CD14-positive monocyte (primary cell): ENCODE measurements around the gene GAS7. TPM values are rescaled to one million over a fixed set of nuclear protein-coding genes. Genes with fewer than 3 reads are reported as not detected.

Source experiments
- DNase-seq, 3 donors: peaks; one replicate each; pipeline ENCODE4 v3.0.0-alpha.2; 2011 to 2022
- H2AFZ ChIP-seq: 2 replicates; pipeline ENCODE4 v1.6.0; 2012; ENCODE audit warnings: mild to moderate bottlenecking, low read depth, low read length, inconsistent platforms; ENCODE audit not compliant: insufficient read depth, poor library complexity, severe bottlenecking
- H3K27ac ChIP-seq, 2 donors: 1 replicate in 1 of 2; 2 replicates in 1 of 2; pipeline ENCODE4 v1.5.1; 2012 to 2013; ENCODE audit warnings: low read length in 2 of 2, control low read depth in 1 of 2, inconsistent platforms in 1 of 2, low read depth in 1 of 2, mild to moderate bottlenecking in 1 of 2
- H3K27me3 ChIP-seq, 2 donors: one replicate each; pipeline versions ENCODE4 v1.6.0 to v1.6.1; 2011 to 2013; ENCODE audit warnings: low read length in 2 of 2; ENCODE audit not compliant: control insufficient read depth in 2 of 2, insufficient read depth in 2 of 2
- H3K36me3 ChIP-seq, 2 donors: replicated peaks in 1 of 2; 1 replicate in 1 of 2; 2 replicates in 1 of 2; pipeline versions ENCODE4 v1.5.1 to v1.6.1; 2012 to 2013; ENCODE audit warnings: low read length in 2 of 2, control low read depth in 1 of 2, inconsistent platforms in 1 of 2, mild to moderate bottlenecking in 1 of 2; ENCODE audit not compliant: insufficient read depth in 2 of 2, control insufficient read depth in 1 of 2
- H3K4me1 ChIP-seq, 2 donors: 1 replicate in 1 of 2; 2 replicates in 1 of 2; pipeline versions ENCODE4 v1.5.1 to v1.6.1; 2012 to 2013; ENCODE audit warnings: low read length in 2 of 2, control low read depth in 1 of 2, inconsistent platforms in 1 of 2, mild to moderate bottlenecking in 1 of 2, moderate library complexity in 1 of 2; ENCODE audit not compliant: insufficient read depth in 2 of 2, control insufficient read depth in 1 of 2
- H3K4me2 ChIP-seq: replicated peaks from 2 replicates; pipeline ENCODE3; 2012; ENCODE audit warnings: low read length, moderate library complexity, mild to moderate bottlenecking; ENCODE audit not compliant: poor library complexity, severe bottlenecking; ENCODE audit errors: extremely low read depth
- H3K4me3 ChIP-seq, 3 experiments: fragments of 200-600 bp in 1 of 3; sonication (generic) in 1 of 3; replicated peaks in 1 of 3; 1 replicate in 2 of 3; 2 replicates in 1 of 3; pipeline ENCODE4 v1.5.1; 2011 to 2013; ENCODE audit warnings: low read length in 3 of 3, mild to moderate bottlenecking in 3 of 3, control low read depth in 2 of 3, low read depth in 2 of 3, inconsistent platforms in 1 of 3, moderate library complexity in 1 of 3
- H3K79me2 ChIP-seq: 2 replicates; pipeline ENCODE4 v1.6.0; 2012; ENCODE audit warnings: mild to moderate bottlenecking, control low read depth, inconsistent platforms, low read length, moderate library complexity; ENCODE audit not compliant: insufficient read depth
- H3K9ac ChIP-seq: 2 replicates; pipeline ENCODE4 v1.6.0; 2017; ENCODE audit warnings: low read length, mild to moderate bottlenecking; ENCODE audit not compliant: insufficient read depth, poor library complexity, severe bottlenecking
- H3K9me3 ChIP-seq, 2 donors: replicated peaks in 1 of 2; 1 replicate in 1 of 2; 2 replicates in 1 of 2; pipeline versions ENCODE4 v1.5.1 to v1.6.1; 2012 to 2013; ENCODE audit warnings: low read length in 2 of 2, control low read depth in 1 of 2; ENCODE audit not compliant: control insufficient read depth in 1 of 2, insufficient read depth in 1 of 2
- H4K20me1 ChIP-seq: 2 replicates; pipeline ENCODE4 v1.6.0; 2012; ENCODE audit warnings: mild to moderate bottlenecking, low read length, control low read depth, moderate library complexity; ENCODE audit not compliant: insufficient read depth
- H3K27ac Mint-ChIP-seq, 7 donors: one replicate each; pipeline ENCODE4 v1.8.0; 2020; ENCODE audit warnings: mild to moderate bottlenecking in 7 of 7, mixed read lengths in 7 of 7, moderate library complexity in 6 of 7, inconsistent platforms in 2 of 7
- H3K27me3 Mint-ChIP-seq, 3 donors: one replicate each; pipeline ENCODE4 v1.8.0; 2021 to 2022; ENCODE audit warnings: low read depth in 3 of 3, mild to moderate bottlenecking in 3 of 3, mixed read lengths in 3 of 3, moderate library complexity in 3 of 3, inconsistent platforms in 1 of 3
- H3K36me3 Mint-ChIP-seq, 2 donors: one replicate each; pipeline ENCODE4 v1.8.0; 2020; ENCODE audit warnings: mixed read lengths in 2 of 2, inconsistent platforms in 1 of 2, mild to moderate bottlenecking in 1 of 2
- H3K4me1 Mint-ChIP-seq: one replicate; pipeline ENCODE4 v1.8.0; 2020; ENCODE audit warnings: mild to moderate bottlenecking, mixed read lengths
- H3K4me3 Mint-ChIP-seq, 2 donors: one replicate each; pipeline ENCODE4 v1.8.0; 2020; ENCODE audit warnings: mild to moderate bottlenecking in 2 of 2, mixed read lengths in 2 of 2, moderate library complexity in 1 of 2
- H3K9me3 Mint-ChIP-seq, 7 donors: one replicate each; pipeline ENCODE4 v1.8.0; 2020 to 2022; ENCODE audit warnings: mixed read lengths in 7 of 7, mild to moderate bottlenecking in 6 of 7, moderate library complexity in 6 of 7, inconsistent platforms in 2 of 7
- CTCF ChIP-seq: fragments of 200-600 bp; IDR thresholded peaks from one replicate; pipeline ENCODE4 v1.8.0; 2022; ENCODE audit warnings: antibody characterized with exemption, mild to moderate bottlenecking
- WGBS: methylation state at CpG from one replicate; pipeline ENCODE4 v1.1.5; 2013; ENCODE audit warnings: missing lambda C conversion rate; ENCODE audit not compliant: insufficient coverage; 5-methylcytosine and 5-hydroxymethylcytosine counted together
- intact Hi-C, 2 donors: fragments of 100-400 bp; cut with micrococcal nuclease; formaldehyde crosslinking; loops; one replicate each; pipeline versions ENCODE4 v1.15.0 to v1.15.1; 2023
- polyA plus RNA-seq, 3 donors: library from polyadenylated mRNA; depleted of rRNA in 1 of 3; unstranded in 2 of 3; stranded (reverse) in 1 of 3; fragments of 300-500 nt in 2 of 3; fragments of >200 nt in 1 of 3; fragmentation: Illumina TruSeq in 2 of 3; gene quantifications; 1 replicate in 2 of 3; 2 replicates in 1 of 3; pipeline ENCODE4 v1.2.3, GENCODE V29; 2012 to 2021

GAS7 gene
- polyA plus RNA-seq, 3 donors = 53.1 to 91.9 (median 66.6) TPM

- Mint-ChIP-seq H3K4me3 (peak overlapping the region; percentile 37 to 76), H3K9me3 (no peaks in the 10 kb centered on the region), H3K27ac (peak overlapping the region; percentile 36 to 89 (median 79)), H3K36me3 (peaks cover 8 to 10% of the 10 kb centered on the region in 2 donors), H3K27me3 (peaks cover 0 to 4% (median 0%) of the 10 kb centered on the region in 3 donors), H3K4me1 (peaks cover 61% of the 10 kb centered on the region)
- Histone ChIP-seq H3K36me3 (no peaks in the 10 kb centered on the region), H3K4me3 (peak overlapping the region in 1 of 3 experiments; percentile 35), H2AFZ (no peak overlapping the region), H4K20me1 (peaks cover 18% of the 10 kb centered on the region), H3K27me3 (no peaks in the 10 kb centered on the region), H3K9me3 (no peaks in the 10 kb centered on the region), H3K4me2 (peak overlapping the region; percentile 55), H3K9ac (no peak overlapping the region), H3K27ac (peak overlapping the region; percentile 21 to 64), H3K79me2 (peaks cover 32% of the 10 kb centered on the region), H3K4me1 (peaks cover 50 to 60% of the 10 kb centered on the region in 2 donors)
- no peak for TF ChIP-seq CTCF
- DNase-seq = peak in 2 of 3 donors; percentile 47 to 50
- WGBS = 53% methylated on average over 10 of the region's 13 CpGs
- intact Hi-C loops = no loop called here
Observed at GRCh38 chr17:10046786-10047785, 151.3 kb downstream of the GAS7 start.

GRCh38 chr17:10045871-10046658, 152.3 kb downstream of the GAS7 start:
- Mint-ChIP-seq H3K4me1 (peaks cover 57% of the 10 kb centered on the region), H3K4me3 (no peak overlapping the region)
- no peak overlapping the region for H3K9ac ChIP-seq

More at GRCh38 chr17:10045871-10046658, 152.3 kb downstream of the GAS7 start:
- Mint-ChIP-seq H3K9me3 (no peaks in the 10 kb centered on the region), H3K27ac (peak overlapping the region in 2 of 7 donors; percentile 12 to 24), H3K27me3 (peaks cover 0 to 4% (median 0%) of the 10 kb centered on the region in 3 donors), H3K36me3 (peaks cover 8 to 10% of the 10 kb centered on the region in 2 donors)
- Histone ChIP-seq H4K20me1 (peaks cover 18% of the 10 kb centered on the region), H3K36me3 (no peaks in the 10 kb centered on the region), H3K27ac (no peak overlapping the region), H3K27me3 (no peaks in the 10 kb centered on the region), H3K4me2 (no peak overlapping the region), H3K4me1 (peaks cover 43 to 60% of the 10 kb centered on the region in 2 donors), H2AFZ (no peak overlapping the region), H3K9me3 (no peaks in the 10 kb centered on the region), H3K79me2 (peaks cover 27% of the 10 kb centered on the region), H3K4me3 (no peak overlapping the region)
- intact Hi-C loops = no loop called here
- no peak for DNase-seq
- no peak for TF ChIP-seq CTCF
- WGBS = 95% methylated on average over 15 of the region's 17 CpGs
